Thoracic aorta (tissue), 2 donors: ENCODE data around the gene ZNF609. TPM values are rescaled to one million over a fixed set of nuclear protein-coding genes. Genes with fewer than 3 reads are reported as not detected.

Experiments
- ATAC-seq: fragments of 150-250 bp; one replicate; pipeline ENCODE4 v1.8.0; 2017; ENCODE audit warnings: low read depth; ENCODE audit not compliant: insufficient number of reproducible peaks, low FRiP score
- DNase-seq: peaks from one replicate; pipeline ENCODE4 v3.0.0-alpha.2; 2020; ENCODE audit warnings: low spot score
- H3K27ac ChIP-seq, 2 donors: fragments of 200-600 bp; sonication (generic); 1 replicate in 1 of 2; 2 replicates in 1 of 2; pipeline ENCODE4 v1.5.1; 2016; ENCODE audit warnings: mild to moderate bottlenecking in 2 of 2, moderate library complexity in 2 of 2
- H3K27me3 ChIP-seq: fragments of 200-600 bp; sonication (generic); replicated peaks from 2 replicates; pipeline ENCODE4 v1.6.0; 2016; ENCODE audit warnings: mild to moderate bottlenecking; ENCODE audit not compliant: insufficient read depth
- H3K36me3 ChIP-seq: fragments of 200-600 bp; sonication (generic); one replicate; pipeline ENCODE4 v1.5.1; 2016
- H3K4me1 ChIP-seq, 2 donors: fragments of 200-600 bp; sonication (generic); 1 replicate in 1 of 2; 2 replicates in 1 of 2; pipeline versions ENCODE4 v1.5.1 to v1.6.0; 2016; ENCODE audit warnings: low read depth in 2 of 2, mild to moderate bottlenecking in 1 of 2; ENCODE audit not compliant: control insufficient read depth in 1 of 2
- H3K4me3 ChIP-seq: fragments of 200-600 bp; sonication (generic); 2 replicates; pipeline ENCODE4 v1.5.1; 2016; ENCODE audit warnings: mild to moderate bottlenecking
- H3K9me3 ChIP-seq: fragments of 200-600 bp; sonication (generic); 2 replicates; pipeline ENCODE4 v1.5.1; 2016
- CTCF ChIP-seq: fragments of 200-600 bp; sonication (generic); IDR thresholded peaks from one replicate; pipeline ENCODE4 v1.5.1; 2019; ENCODE audit warnings: antibody characterized with exemption
- total RNA-seq, 2 donors: library from RNA; depleted of rRNA; stranded (reverse); fragments of >200 nt; gene quantifications; one replicate each; pipeline versions ENCODE4 v1.1.0 to v1.2.3, GENCODE V29; 2016

Gene ZNF609
- total RNA-seq, 2 donors from 2014 or later = 25.2 to 38.8 TPM

- no peak for ATAC-seq
- TF ChIP-seq CTCF = no peak
Measured at GRCh38 chr15:64611085-64611725, 150.8 kb downstream of the ZNF609 start.

GRCh38 chr15:64614519-64614918 is 154.1 kb downstream of the ZNF609 start:
- no peak overlapping the region for H3K4me3 ChIP-seq
- no peak overlapping the region for H3K27ac ChIP-seq
- DNase-seq (no peak), ATAC-seq (no peak)
- no peaks in the 10 kb centered on the region for H3K36me3 ChIP-seq
- no peaks in the 10 kb centered on the region for H3K9me3 ChIP-seq
- H3K27me3 ChIP-seq = no peaks in the 10 kb centered on the region
- TF ChIP-seq CTCF = no peak
- H3K4me1 ChIP-seq = peaks cover 0 to 1% of the 10 kb centered on the region in 2 donors

More at GRCh38 chr15:64611085-64611725, 150.8 kb downstream of the ZNF609 start:
- no peak for DNase-seq
- Histone ChIP-seq H3K27ac (no peak overlapping the region), H3K36me3 (no peaks in the 10 kb centered on the region), H3K4me1 (no peaks in the 10 kb centered on the region), H3K9me3 (no peaks in the 10 kb centered on the region), H3K4me3 (no peak overlapping the region), H3K27me3 (no peaks in the 10 kb centered on the region)

GRCh38 chr15:64617727-64618126 is 157.3 kb downstream of the ZNF609 start:
- Histone ChIP-seq H3K36me3 (no peaks in the 10 kb centered on the region), H3K4me3 (no peak overlapping the region), H3K27me3 (no peaks in the 10 kb centered on the region), H3K27ac (no peak overlapping the region), H3K4me1 (peaks cover 12 to 13% of the 10 kb centered on the region in 2 donors), H3K9me3 (no peaks in the 10 kb centered on the region)
- ATAC-seq = no peak
- TF ChIP-seq CTCF = no peak
- DNase-seq = no peak

- no peak for ATAC-seq
- Histone ChIP-seq H3K4me3 (no peak overlapping the region), H3K9me3 (no peaks in the 10 kb centered on the region), H3K27me3 (no peaks in the 10 kb centered on the region), H3K4me1 (peaks cover 12 to 13% of the 10 kb centered on the region in 2 donors), H3K36me3 (peaks cover 2% of the 10 kb centered on the region), H3K27ac (no peak overlapping the region)
- DNase-seq = no peak
- TF ChIP-seq CTCF = no peak
Measured at GRCh38 chr15:64618138-64618537, 157.8 kb downstream of the ZNF609 start.

- no peak for DNase-seq
- Histone ChIP-seq H3K27me3 (no peaks in the 10 kb centered on the region), H3K36me3 (peaks cover 4% of the 10 kb centered on the region), H3K4me1 (peaks cover 12 to 13% of the 10 kb centered on the region in 2 donors), H3K4me3 (no peak overlapping the region), H3K27ac (no peak overlapping the region), H3K9me3 (no peaks in the 10 kb centered on the region)
- ATAC-seq = no peak
- TF ChIP-seq CTCF = no peak
Measured at GRCh38 chr15:64618540-64618939, 158.2 kb downstream of the ZNF609 start.
